ENCODE results near the gene BAMBI. TPM values are rescaled to one million over a fixed set of nuclear protein-coding genes. Genes with fewer than 3 reads are reported as not detected.

BAMBI gene
- polyA plus RNA-seq, 3 donors, result 41.4 to 51.1 (median 49.7) TPM

DNA sequence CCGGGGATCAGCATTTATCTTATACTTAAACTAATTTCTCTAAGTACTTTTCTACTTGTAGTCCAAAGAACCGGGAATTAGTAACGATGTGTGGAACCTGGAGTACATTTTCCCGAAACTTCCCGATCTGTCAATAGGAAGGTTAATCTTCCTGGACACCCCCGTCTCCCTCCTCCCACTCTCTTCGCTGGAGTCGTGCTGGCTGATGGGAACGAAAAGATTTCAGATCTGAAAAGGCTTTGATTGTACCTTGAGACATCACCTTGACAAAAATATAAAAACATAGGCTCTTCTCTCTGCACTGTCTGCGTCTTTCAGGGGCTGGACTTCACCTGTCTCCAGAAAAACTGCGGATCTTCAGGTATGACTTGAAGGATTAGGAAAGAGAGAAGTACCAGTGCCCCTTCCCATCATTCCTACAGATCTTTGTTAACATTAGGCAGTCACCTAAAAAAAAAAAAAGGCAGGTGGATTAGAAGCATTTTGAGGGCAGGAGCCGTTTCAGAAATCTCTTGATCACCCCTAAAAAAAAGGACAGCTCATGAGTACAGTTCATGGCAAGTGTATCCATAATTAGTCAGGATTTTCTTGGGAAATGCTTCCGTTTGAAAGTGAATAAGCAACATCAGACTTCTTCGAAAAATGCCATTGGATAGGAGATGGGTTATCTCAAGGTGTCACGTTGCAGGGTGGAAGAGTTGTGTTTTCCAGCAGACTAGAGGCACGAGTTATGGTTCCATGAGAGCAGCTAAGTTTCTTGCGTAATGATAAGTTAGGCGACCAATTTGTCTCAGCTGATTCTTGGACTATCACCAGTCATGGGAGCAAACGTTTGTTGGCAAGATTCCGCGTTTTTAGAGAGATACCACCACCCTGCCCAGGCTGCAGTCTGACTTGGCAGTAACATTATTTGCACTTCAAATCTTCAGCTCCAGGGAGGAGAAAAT lies 7.8 kb upstream of the BAMBI start:
- no peak for DNase-seq (ENCODE audit: low read depth in 3 of 3, low spot score in 2 of 3)

DNA sequence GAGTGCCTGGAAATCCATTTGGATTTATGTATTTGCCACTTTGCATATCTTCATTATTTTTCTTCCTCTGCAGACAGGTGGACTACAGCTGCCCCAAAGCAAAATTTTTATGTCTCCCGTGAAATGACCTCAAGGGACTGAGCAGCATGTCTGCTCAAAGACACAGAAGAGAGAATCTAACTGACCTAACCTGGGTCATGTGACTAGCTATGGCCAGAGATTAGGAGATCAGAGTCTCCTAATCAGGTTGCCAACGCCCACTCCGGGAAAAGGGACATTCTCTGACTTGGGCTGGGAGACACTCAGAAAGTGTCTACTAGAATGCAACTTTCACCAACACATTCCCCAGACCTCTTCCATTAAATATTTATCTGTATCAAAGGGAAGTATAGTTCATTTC lies 2.5 kb upstream of the BAMBI start:
- no peak for DNase-seq (ENCODE audit: low read depth in 3 of 3, low spot score in 2 of 3)

DNA sequence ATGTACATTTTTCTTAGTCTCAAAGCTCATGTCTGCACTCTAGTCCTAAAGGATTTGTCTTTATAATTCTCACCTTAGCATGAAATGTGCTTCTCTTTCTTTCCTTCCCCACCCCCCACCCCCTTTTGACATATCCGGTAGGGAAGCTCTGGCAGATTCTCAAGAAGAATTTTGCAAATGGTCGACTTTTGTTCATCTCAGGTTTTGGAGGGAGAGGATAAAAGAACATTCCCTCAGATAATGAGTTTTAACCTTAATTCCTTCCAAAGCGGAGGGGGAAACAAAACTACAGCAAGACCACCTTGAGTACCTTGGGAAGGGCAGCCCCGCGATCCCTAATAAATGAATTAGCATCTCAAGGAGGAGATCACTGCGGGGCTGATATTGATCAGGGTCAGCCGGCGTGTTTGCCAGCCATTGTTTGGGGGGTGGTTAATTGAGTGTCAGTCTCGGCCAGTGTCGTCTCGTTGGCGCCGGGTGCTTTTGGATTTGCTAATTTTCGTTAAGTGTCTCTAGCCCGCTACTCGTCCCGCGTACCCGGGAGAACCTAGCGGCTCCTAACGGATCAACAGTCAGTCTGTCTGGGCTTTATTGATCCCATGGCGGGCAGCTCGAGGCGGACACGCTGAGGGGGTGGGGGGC lies 874 bp upstream of the BAMBI start:
- DNase-seq (ENCODE audit: low read depth in 3 of 3, low spot score in 2 of 3), result no peak

DNA sequence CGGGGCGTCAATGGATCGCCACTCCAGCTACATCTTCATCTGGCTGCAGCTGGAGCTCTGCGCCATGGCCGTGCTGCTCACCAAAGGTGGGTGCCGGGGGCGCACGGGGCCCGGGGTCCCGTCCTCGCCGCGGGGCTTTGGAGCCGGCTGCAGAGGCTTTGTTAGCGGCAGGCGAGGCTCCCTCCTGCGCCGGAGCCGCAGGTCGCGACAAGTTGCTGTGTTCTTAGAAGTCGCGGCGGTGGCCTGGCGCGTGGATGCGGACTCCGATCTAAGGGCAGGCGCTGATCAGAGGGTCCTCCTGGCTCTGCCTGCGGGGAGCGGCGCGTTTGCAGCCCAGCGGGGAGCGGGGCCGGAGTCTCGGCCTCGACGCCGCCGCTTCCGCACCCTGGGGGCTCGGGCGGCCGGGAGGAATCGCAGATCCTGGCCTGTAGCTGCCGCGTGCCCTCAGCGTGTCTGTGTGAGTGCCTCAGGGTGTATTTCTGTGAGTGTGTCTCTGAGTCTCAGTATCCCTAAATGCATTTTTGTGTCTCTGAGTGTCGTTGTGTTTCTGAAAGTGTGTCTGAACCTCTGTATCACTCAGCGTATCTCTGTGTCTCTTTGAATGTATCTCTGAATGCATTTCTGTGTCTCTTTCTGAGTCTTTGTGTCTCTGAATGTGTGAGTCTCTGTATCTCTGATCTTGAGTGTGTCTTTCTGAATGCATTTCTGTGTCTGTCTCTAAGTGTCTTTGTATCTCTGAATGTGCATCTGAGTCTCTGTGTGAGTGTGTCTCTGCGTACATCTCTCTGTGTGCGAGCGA lies 766 bp downstream of the BAMBI start:
- peak in 1 of 3 donors; percentile 25 for DNase-seq (ENCODE audit: low read depth in 3 of 3, low spot score in 2 of 3)

DNA sequence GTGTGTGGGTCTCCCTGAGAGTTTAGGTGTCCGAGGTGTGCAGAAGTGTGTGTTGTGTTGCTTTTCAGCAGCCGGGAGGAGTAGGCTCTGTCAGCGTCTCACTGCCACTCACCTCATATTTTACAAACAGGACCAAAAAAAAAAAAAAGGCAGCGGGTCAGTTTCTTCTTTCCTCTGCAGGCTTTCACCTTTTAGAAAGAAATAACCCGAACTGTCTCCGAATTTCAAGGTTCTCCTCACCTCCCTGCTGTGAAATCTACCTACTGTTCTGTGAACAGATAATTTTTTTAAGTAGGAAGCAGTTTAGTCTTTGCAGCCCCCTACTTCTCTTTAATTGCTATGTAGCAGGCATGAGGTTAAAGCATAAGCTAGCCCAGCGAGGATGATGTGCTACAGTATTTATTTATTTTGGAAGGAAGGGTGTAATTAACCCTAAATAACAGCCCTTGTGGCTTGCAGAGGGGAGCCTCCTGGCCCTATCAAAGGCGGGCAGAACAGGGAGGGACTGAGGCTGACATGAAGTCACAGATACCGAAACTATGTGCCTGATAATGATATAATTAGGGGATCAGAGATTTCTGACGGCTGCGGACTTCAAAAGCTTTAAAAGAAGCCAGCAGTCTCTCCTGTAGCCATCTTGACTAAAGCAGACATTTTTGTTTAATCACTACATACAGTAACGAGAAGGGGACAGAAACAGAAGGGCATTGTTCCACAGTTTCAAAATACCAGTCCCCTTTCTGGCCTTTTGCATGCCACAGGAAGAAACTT lies 1.6 kb downstream of the BAMBI start:
- no peak for DNase-seq (ENCODE audit: low read depth in 3 of 3, low spot score in 2 of 3)

GRCh38 chr10:28679581-28680357 lies 2.4 kb downstream of the BAMBI start:
- DNase-seq (ENCODE audit: low read depth in 3 of 3, low spot score in 2 of 3), result peak in 1 of 3 donors; percentile 21

GRCh38 chr10:28680358-28680752 lies 3.0 kb downstream of the BAMBI start:
- DNase-seq (ENCODE audit: low read depth in 3 of 3, low spot score in 2 of 3), result no peak

DNA sequence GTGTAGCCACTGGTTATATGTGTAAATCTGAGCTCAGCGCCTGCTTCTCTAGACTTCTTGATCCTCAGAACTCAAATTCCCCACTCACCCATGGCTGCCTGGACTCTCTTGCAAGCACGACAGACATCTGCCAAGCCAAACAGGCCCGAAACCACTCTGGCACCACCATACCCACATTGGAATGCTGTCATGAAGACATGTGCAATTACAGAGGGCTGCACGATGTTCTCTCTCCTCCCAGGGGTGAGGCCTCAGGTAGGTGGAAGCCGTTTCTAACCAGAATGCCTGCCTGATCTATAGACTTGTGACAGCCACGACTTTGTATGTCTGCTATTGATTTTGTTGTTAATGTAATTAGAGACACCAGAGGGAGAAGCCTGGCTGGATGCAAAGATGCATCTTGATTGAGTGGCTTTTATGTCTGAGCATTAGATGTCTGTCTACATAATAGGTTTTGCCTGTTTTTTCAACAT lies 4.0 kb downstream of the BAMBI start:
- no peak for DNase-seq (ENCODE audit: low read depth in 3 of 3, low spot score in 2 of 3)

DNA sequence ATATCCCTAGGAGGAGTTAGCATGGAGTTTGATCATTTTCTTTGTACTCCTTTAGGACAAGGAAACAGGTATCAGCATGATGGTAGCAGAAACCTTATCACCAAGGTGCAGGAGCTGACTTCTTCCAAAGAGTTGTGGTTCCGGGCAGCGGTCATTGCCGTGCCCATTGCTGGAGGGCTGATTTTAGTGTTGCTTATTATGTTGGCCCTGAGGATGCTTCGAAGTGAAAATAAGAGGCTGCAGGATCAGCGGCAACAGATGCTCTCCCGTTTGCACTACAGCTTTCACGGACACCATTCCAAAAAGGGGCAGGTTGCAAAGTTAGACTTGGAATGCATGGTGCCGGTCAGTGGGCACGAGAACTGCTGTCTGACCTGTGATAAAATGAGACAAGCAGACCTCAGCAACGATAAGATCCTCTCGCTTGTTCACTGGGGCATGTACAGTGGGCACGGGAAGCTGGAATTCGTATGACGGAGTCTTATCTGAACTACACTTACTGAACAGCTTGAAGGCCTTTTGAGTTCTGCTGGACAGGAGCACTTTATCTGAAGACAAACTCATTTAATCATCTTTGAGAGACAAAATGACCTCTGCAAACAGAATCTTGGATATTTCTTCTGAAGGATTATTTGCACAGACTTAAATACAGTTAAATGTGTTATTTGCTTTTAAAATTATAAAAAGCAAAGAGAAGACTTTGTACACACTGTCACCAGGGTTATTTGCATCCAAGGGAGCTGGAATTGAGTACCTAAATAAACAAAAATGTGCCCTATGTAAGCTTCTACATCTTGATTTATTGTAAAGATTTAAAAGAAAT lies 4.8 kb downstream of the BAMBI start:
- no peak for DNase-seq (ENCODE audit: low read depth in 3 of 3, low spot score in 2 of 3)

DNA sequence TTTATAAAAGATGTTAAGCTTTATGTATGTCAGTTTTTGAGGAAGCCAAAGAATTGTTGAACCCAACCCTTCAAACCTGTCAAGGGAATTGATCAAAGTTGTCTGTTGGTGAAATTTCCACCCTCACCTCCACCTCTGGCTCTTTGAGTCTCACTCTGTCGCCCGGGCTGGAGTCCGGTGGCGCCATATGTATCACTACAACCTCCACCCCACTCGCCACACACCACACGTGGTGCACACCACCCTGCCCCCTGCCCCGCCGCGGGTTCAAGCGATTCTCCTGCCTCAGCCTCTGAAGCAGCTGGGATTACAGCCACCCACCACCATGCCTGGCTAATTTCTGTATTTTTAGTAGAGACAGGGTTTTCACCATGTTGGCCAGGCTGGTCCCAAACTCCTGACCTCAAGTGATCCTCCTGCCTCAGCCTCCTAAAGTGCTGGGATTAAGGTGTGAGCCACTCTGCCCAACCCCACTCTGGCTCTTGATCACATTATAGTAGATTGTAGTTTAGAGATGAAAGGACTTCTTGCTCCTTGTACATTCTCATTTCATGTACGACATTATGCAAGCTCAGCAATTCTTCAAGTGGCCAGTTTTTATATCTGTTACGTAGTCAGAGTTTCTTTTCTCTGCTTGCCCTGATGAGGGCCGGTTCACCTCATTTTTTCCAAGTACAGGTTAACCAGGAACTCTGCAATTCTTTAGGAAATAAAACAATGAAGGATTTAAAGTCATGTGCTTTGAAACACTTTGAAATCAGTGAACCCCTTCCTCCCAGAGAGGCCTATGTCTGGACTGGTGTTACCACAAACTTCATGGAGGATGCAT lies 7.0 kb downstream of the BAMBI start:
- DNase-seq (ENCODE audit: low read depth in 3 of 3, low spot score in 2 of 3), result no peak

GRCh38 chr10:28684986-28685580 lies 7.8 kb downstream of the BAMBI start:
- no peak for DNase-seq (ENCODE audit: low read depth in 3 of 3, low spot score in 2 of 3)

- DNase-seq (ENCODE audit: low read depth in 3 of 3, low spot score in 2 of 3), result no peak
These were observed 8.4 kb downstream of the BAMBI start for GRCh38 chr10:28685717-28686116.

GRCh38 chr10:28686835-28687682 lies 9.7 kb downstream of the BAMBI start:
- DNase-seq (ENCODE audit: low read depth in 3 of 3, low spot score in 2 of 3), result no peak

DNA sequence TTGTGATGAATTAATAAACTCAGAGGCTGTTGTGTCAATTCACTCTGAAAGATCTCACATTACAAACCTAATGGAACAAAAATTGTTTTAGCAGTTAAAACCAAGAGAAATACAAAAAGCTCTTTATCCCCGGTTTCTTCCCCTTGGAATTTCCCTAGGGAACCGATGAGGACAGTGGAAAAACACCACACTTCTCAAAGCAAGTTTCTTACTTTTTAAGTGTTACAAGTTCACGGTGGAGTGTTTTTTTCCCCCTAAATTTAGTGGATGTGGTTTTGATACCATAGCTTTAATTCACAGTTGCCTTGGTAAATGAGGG lies 10.3 kb downstream of the BAMBI start:
- DNase-seq (ENCODE audit: low read depth in 3 of 3, low spot score in 2 of 3), result no peak

DNA sequence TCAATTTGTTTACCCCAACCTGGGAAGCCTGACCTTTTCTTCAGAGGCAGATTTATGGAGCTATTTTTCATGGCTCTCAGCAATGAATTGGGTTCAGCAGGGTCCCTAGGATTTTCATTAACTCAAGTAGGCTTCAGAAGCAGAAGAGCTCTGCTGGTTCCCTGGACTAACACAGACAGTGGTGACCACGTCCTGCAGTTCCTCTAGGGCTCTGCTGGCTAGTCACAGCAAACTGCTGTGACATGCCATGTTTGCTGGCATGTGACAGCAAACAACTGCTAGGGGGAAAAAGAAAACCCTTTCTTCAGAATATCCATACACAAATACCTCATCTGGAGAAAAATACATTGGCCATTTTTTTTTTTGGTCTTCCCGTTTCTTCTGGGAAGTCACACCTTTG lies 13.2 kb downstream of the BAMBI start:
- no peak for DNase-seq (ENCODE audit: low read depth in 3 of 3, low spot score in 2 of 3)

DNA sequence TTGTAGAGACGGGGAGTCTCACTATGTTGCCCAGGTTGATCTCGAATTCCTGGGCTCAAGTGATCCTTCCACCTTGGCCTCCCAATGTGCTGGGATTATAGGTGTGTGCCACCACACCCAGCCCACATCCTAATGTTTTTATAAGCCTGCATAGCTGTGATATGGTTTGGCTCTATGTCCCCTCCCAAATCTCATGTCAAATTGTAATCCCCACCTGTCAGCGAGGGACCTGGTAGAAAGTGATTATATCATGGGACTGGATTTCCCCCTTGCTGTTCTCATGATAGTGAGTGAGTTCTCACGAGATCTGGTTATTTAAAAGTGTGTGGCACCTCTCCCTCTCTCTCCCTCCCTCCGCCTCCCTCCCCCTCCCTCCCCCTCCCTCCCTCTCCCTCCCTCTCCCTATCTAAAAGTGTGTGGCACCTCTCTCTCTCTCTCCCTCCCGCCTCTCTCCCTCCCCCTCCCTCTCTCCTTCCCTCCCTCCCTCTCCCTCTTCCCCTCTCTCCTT lies 13.9 kb downstream of the BAMBI start:
- no peak for DNase-seq (ENCODE audit: low read depth in 3 of 3, low spot score in 2 of 3)

DNA sequence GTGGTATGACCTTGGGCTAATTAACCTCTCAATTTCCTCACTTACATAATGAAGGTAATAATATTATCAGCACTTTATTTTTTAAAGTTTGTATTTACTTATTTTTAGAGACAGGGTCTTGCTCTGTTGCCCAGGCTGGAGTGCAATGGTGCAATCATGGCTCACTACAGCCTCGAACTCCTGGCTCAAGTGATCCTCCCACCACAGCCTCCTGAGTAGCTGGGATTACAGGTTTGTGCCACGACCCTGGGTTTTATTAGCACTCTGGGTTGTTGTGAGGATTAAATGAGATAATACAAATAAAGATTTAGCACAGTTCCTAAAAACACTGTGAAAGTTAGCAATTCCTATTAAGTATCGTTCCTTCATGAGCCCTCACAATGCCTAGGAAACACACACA lies 14.7 kb downstream of the BAMBI start:
- DNase-seq (ENCODE audit: low read depth in 3 of 3, low spot score in 2 of 3), result no peak
